K562 (cell line): ENCODE measurements around the gene TNRC6B. TPM values are rescaled to one million over a fixed set of nuclear protein-coding genes. Genes with fewer than 3 reads are reported as not detected.

Experiments
- ATAC-seq: fragments of 200-7000 bp; cut with Tn5 transposase; 3 replicates; pipeline ENCODE4 v1.9.1; 2020; ENCODE audit warnings: moderate library complexity
- BruUV-seq: library from RNA; stranded (reverse); fragments of 400-500 nt; replicated peaks from 2 replicates; lab custom pipeline; 2021; lab: Mats Ljungman, UMichigan
- CTCF ChIA-PET: fragments of 300-600 bp; formaldehyde crosslinking; extraction: SDS; loops from one replicate; lab custom pipeline; 2021; ENCODE audit warnings: low intra/inter-chr PET ratio; lab: Yijun Ruan, JAX
- POLR2A ChIA-PET: fragments of 300-600, 350-650 bp; sonication (Branson Sonifier 250); formaldehyde crosslinking; extraction: SDS; loops from one replicate; lab custom pipeline; 2021; ENCODE audit warnings: antibody characterized with exemption, inconsistent platforms; lab: Yijun Ruan, JAX
- DNase-seq, 4 experiments: peaks; one replicate each; pipeline versions ENCODE4 v3.0.0 to v3.0.0-alpha.2; 2011 to 2018; ENCODE audit warnings: low spot score in 3 of 4, mixed read lengths in 3 of 4; ENCODE audit errors: extremely low read depth in 1 of 4
- FAIRE-seq: peaks from 2 replicates; lab custom pipeline; 2011; peaks lifted over from hg19 to GRCh38; lab: Jason Lieb, UNC
- H2AFZ ChIP-seq: 2 replicates; pipeline ENCODE4 v1.6.0; 2011; ENCODE audit warnings: low read depth, low read length, control low read depth, inconsistent platforms
- H3K27ac ChIP-seq: fragments of 200-600 bp; 3 replicates; pipeline ENCODE4 v1.8.0; 2011; ENCODE audit warnings: low read depth, mild to moderate bottlenecking, control low read depth, inconsistent platforms, low read length, moderate library complexity, mixed read lengths; ENCODE audit errors: extremely low read depth
- H3K27me3 ChIP-seq, 2 experiments: fragments of 300-600 bp in 1 of 2; 2 replicates in 1 of 2; 3 replicates in 1 of 2; pipeline versions ENCODE4 v1.6.0 to v1.8.0; 2011; ENCODE audit warnings: inconsistent platforms in 2 of 2, low read length in 2 of 2, mild to moderate bottlenecking in 1 of 2, mixed read lengths in 1 of 2, moderate library complexity in 1 of 2; ENCODE audit not compliant: control insufficient read depth in 2 of 2, insufficient read depth in 2 of 2
- H3K36me3 ChIP-seq: fragments of 300-600 bp; 3 replicates; pipeline ENCODE4 v1.8.0; 2011; ENCODE audit warnings: mild to moderate bottlenecking, low read length, inconsistent platforms; ENCODE audit not compliant: control insufficient read depth, insufficient read depth
- H3K4me1 ChIP-seq, 2 experiments: fragments of 200-600 bp in 1 of 2; replicated peaks in 1 of 2; 2 replicates in 1 of 2; 3 replicates in 1 of 2; pipeline versions ENCODE4 v1.5.1 to v1.8.0; 2011; ENCODE audit warnings: inconsistent platforms in 2 of 2, low read length in 2 of 2, mild to moderate bottlenecking in 1 of 2, mixed read lengths in 1 of 2, moderate library complexity in 1 of 2; ENCODE audit not compliant: control insufficient read depth in 2 of 2, insufficient read depth in 2 of 2
- H3K4me2 ChIP-seq: 2 replicates; pipeline ENCODE4 v1.6.1; 2011; ENCODE audit warnings: low read length, control low read depth, inconsistent platforms, mixed read lengths; ENCODE audit not compliant: insufficient read depth
- H3K4me3 ChIP-seq: fragments of 200-600 bp; sonication (generic), shearing (Covaris generic); 2 replicates; pipeline ENCODE4 v1.5.1; 2016; ENCODE audit warnings: control low read depth, inconsistent platforms
- H3K79me2 ChIP-seq: fragments of 200-600 bp; 3 replicates; pipeline ENCODE4 v1.8.0; 2011; ENCODE audit warnings: low read length, inconsistent platforms; ENCODE audit not compliant: control insufficient read depth, insufficient read depth
- H3K9ac ChIP-seq, 2 experiments: 2 replicates each; pipeline versions ENCODE4 v1.6.0 to v1.6.1; 2011; ENCODE audit warnings: low read depth in 2 of 2, low read length in 2 of 2, control low read depth in 1 of 2, inconsistent platforms in 1 of 2, mild to moderate bottlenecking in 1 of 2, mixed read lengths in 1 of 2; ENCODE audit not compliant: insufficient read depth in 1 of 2
- H3K9me1 ChIP-seq: one replicate; pipeline ENCODE4 v1.6.0; 2011; ENCODE audit warnings: inconsistent platforms, mild to moderate bottlenecking, low read length, moderate library complexity; ENCODE audit not compliant: control insufficient read depth, insufficient read depth
- H3K9me3 ChIP-seq: replicated peaks from 2 replicates; pipeline ENCODE4 v1.5.1; 2011; ENCODE audit warnings: low read depth, low read length, inconsistent platforms; ENCODE audit not compliant: control insufficient read depth, insufficient read depth
- H4K20me1 ChIP-seq: replicated peaks from 2 replicates; pipeline ENCODE4 v1.6.1; 2011; ENCODE audit warnings: low read length, inconsistent platforms, mixed read lengths; ENCODE audit not compliant: control insufficient read depth, insufficient read depth
- GABPA ChIP-seq: fragments of 200-800 bp; sonication (Bioruptor generic); conservative IDR thresholded peaks from 2 replicates; pipeline ENCODE4 v1.6.1; 2016; ENCODE audit warnings: low read depth, missing genetic modification characterization, missing compliant biosample characterization
- TARDBP ChIP-seq: fragments of 450-650 bp; IDR thresholded peaks from 2 replicates; pipeline ENCODE4 v1.6.1; 2016
- ZNF134 ChIP-seq: fragments of 250-450 bp; sonication (Bioruptor Pico); conservative IDR thresholded peaks from 2 replicates; pipeline ENCODE4 v1.4.0; 2020
- ZNF76 ChIP-seq: fragments of 250-450 bp; sonication (Bioruptor Pico); IDR thresholded peaks from 2 replicates; pipeline ENCODE4 v1.4.0; 2020; ENCODE audit warnings: mild to moderate bottlenecking, moderate library complexity, borderline replicate concordance
- WGBS: fragments of 100-300 bp; shearing (Covaris generic); methylation state at CpG from one replicate; pipeline ENCODE4 v1.1.6; 2016; ENCODE audit warnings: low coverage, mixed read lengths; ENCODE audit not compliant: insufficient coverage; ENCODE audit errors: missing lambda C conversion rate; 5-methylcytosine and 5-hydroxymethylcytosine counted together
- in situ Hi-C: fragments of 300-500 bp; cut with MboI; formaldehyde crosslinking; loops from 4 replicates; pipeline ENCODE4 v1.15.0; 2018; ENCODE audit warnings: inconsistent platforms, mixed read lengths
- intact Hi-C: fragments of 100-400 bp; cut with micrococcal nuclease; formaldehyde crosslinking; loops from 2 replicates; pipeline ENCODE4 v1.14.2; 2022
- polyA plus RNA-seq, 8 experiments: library from polyadenylated mRNA; depleted of rRNA in 4 of 8; stranded (reverse) in 5 of 8; unstranded in 3 of 8; fragments of >200 nt; fragmentation: Nextera tagmentation in 2 of 8; fragmentation: Illumina TruSeq in 1 of 8; extraction: Ambion mirVana in 2 of 8; extraction: Trizol in 1 of 8; gene quantifications; 2 replicates each; pipeline versions ENCODE4 v1.2.1 to v1.2.3, GENCODE V29; 2011 to 2014; ENCODE audit warnings: inconsistent platforms in 1 of 8, missing spikeins in 1 of 8
- total RNA-seq, 7 experiments: library from RNA; depleted of rRNA in 6 of 7; stranded (reverse); fragments of >200 nt in 6 of 7; fragmentation: Illumina TruSeq in 2 of 7; extraction: Trizol in 2 of 7; gene quantifications; 2 replicates each; pipeline versions ENCODE4 v1.2.1 to v1.2.3, GENCODE V29; 2011 to 2021; ENCODE audit warnings: low replicate concordance in 1 of 7
- TF ChIP-seq, protein P1 (sequence below): sonication (generic); formaldehyde crosslinking; IDR thresholded peaks from 2 replicates; pipeline ENCODE4 v1.8.1; 2023; ENCODE audit warnings: missing genetic modification reagents, mild to moderate bottlenecking, borderline replicate concordance
- TF ChIP-seq, protein P2 (sequence below): sonication (generic); formaldehyde crosslinking; IDR thresholded peaks from 2 replicates; pipeline ENCODE4 v1.8.0; 2023; ENCODE audit warnings: mild to moderate bottlenecking, missing genetic modification reagents

TNRC6B gene
- total and polyA plus RNA-seq, 9 of the 15 experiments (the other 6 are each of a cell fraction or from before 2014, with no cell fraction given) = 0.96 to 18.8 (median 10.8) TPM

DNA sequence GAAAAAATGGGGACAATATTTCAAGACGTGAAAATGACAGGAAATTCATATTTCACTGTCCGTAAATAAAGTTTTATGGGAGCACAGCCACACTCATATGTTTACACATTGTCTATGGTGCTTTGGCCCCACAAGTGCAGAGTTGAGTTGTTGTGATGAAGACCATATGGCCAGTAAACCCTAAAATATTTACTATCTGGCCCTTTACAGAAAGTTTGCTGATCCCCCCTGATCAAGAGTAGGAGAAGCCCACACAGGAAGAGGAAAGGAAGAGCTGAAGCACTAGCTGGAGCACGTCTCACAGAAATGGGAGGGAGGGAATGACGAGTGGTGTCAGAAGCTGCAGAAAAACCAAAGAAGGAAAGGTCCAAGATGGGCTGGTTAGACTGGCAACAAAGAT is 78.8 kb downstream of the TNRC6B start:
- no TSS peak for BruUV-seq
- H3K9me1 ChIP-seq = no peaks in the 10 kb centered on the region
- H3K4me2 ChIP-seq = no peak overlapping the region; the same call in 1 of the 2 replicates
- no peaks in the 10 kb centered on the region for H3K9me3 ChIP-seq
- DNase-seq = no peak
- no peak for ATAC-seq
- no peak overlapping the region for H3K4me3 ChIP-seq
- in situ Hi-C loops = no loop called here
- H4K20me1 ChIP-seq = no peaks in the 10 kb centered on the region
- H3K27ac ChIP-seq = 0 out of 3 replicates have a peak overlapping the region, but pooled peaks have one; percentile 17
- CTCF ChIA-PET = no interaction called here
- 76% methylated on average over 4 of the region's 4 CpGs for WGBS
- H3K9ac ChIP-seq = no peak overlapping the region
- no peaks in the 10 kb centered on the region for H3K79me2 ChIP-seq
- TF ChIP-seq ZNF76 (CRISPR knock-in tag) (no peak), ZNF134 (CRISPR knock-in tag) (no peak), TARDBP (no peak), GABPA (no peak)
- TF ChIP-seq, protein P1, sequence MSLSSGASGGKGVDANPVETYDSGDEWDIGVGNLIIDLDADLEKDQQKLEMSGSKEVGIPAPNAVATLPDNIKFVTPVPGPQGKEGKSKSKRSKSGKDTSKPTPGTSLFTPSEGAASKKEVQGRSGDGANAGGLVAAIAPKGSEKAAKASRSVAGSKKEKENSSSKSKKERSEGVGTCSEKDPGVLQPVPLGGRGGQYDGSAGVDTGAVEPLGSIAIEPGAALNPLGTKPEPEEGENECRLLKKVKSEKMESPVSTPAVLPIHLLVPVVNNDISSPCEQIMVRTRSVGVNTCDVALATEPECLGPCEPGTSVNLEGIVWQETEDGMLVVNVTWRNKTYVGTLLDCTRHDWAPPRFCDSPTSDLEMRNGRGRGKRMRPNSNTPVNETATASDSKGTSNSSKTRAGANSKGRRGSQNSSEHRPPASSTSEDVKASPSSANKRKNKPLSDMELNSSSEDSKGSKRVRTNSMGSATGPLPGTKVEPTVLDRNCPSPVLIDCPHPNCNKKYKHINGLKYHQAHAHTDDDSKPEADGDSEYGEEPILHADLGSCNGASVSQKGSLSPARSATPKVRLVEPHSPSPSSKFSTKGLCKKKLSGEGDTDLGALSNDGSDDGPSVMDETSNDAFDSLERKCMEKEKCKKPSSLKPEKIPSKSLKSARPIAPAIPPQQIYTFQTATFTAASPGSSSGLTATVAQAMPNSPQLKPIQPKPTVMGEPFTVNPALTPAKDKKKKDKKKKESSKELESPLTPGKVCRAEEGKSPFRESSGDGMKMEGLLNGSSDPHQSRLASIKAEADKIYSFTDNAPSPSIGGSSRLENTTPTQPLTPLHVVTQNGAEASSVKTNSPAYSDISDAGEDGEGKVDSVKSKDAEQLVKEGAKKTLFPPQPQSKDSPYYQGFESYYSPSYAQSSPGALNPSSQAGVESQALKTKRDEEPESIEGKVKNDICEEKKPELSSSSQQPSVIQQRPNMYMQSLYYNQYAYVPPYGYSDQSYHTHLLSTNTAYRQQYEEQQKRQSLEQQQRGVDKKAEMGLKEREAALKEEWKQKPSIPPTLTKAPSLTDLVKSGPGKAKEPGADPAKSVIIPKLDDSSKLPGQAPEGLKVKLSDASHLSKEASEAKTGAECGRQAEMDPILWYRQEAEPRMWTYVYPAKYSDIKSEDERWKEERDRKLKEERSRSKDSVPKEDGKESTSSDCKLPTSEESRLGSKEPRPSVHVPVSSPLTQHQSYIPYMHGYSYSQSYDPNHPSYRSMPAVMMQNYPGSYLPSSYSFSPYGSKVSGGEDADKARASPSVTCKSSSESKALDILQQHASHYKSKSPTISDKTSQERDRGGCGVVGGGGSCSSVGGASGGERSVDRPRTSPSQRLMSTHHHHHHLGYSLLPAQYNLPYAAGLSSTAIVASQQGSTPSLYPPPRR (CRISPR knock-in tag) = no peak
- TF ChIP-seq, protein P2, sequence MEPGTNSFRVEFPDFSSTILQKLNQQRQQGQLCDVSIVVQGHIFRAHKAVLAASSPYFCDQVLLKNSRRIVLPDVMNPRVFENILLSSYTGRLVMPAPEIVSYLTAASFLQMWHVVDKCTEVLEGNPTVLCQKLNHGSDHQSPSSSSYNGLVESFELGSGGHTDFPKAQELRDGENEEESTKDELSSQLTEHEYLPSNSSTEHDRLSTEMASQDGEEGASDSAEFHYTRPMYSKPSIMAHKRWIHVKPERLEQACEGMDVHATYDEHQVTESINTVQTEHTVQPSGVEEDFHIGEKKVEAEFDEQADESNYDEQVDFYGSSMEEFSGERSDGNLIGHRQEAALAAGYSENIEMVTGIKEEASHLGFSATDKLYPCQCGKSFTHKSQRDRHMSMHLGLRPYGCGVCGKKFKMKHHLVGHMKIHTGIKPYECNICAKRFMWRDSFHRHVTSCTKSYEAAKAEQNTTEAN (CRISPR knock-in tag) = no peak
- TF ChIP-seq, all 486 proteins: peak for 0
- peaks cover 10% of the 10 kb centered on the region; the same call in 2 of the 3 replicates for H3K36me3 ChIP-seq
- H2AFZ ChIP-seq = no peak overlapping the region
- POLR2A ChIA-PET = no interaction called here
- no peaks in the 10 kb centered on the region for H3K27me3 ChIP-seq
- peaks cover 0 to 4% of the 10 kb centered on the region in 2 experiments; a peak in 2 of 5 replicates for H3K4me1 ChIP-seq
- peak; percentile 48 for FAIRE-seq
- intact Hi-C loops = no loop called here
